GM12892 (cell line): Measurements from ENCODE around the gene TBCB.

Source experiments
- POLR2A ChIP-seq: IDR thresholded peaks from 2 replicates; pipeline ENCODE4 v1.6.1; 2011; ENCODE audit warnings: low read depth, low read length, control low read depth
- POLR2AphosphoS5 ChIP-seq: IDR thresholded peaks from 2 replicates; pipeline ENCODE4 v1.6.1; 2011; ENCODE audit warnings: low read depth, low read length, control low read depth
- TAF1 ChIP-seq: IDR thresholded peaks from 2 replicates; pipeline ENCODE4 v1.6.1; 2011; ENCODE audit warnings: low read depth, mild to moderate bottlenecking, control low read depth, low read length, borderline replicate concordance

GRCh38 chr19:36136964-36137686 lies 21.9 kb downstream of the TBCB start:
- TF ChIP-seq POLR2A (no peak), TAF1 (no peak), POLR2AphosphoS5 (no peak)
